ENCODE measurements around the gene RNASE1. TPM values are rescaled to one million over a fixed set of nuclear protein-coding genes. Genes with fewer than 3 reads are reported as not detected.

The RNASE1 gene
- total RNA-seq, 1 donor from 2014 or later, result 148 TPM

GRCh38 chr14:20807304-20808161 lies 4.9 kb upstream of the RNASE1 start:
- DNase-seq, result no peak

- DNase-seq, result no peak
Measured at GRCh38 chr14:20805485-20805884, 2.8 kb upstream of the RNASE1 start.

- DNase-seq, result no peak
Measured at GRCh38 chr14:20803223-20803622, 579 bp upstream of the RNASE1 start.

GRCh38 chr14:20801726-20802125 lies 918 bp downstream of the RNASE1 start:
- no peak for DNase-seq

- no peak for DNase-seq
Measured at GRCh38 chr14:20799892-20800544, 2.6 kb downstream of the RNASE1 start.

GRCh38 chr14:20799456-20799891 lies 3.2 kb downstream of the RNASE1 start:
- no peak for DNase-seq

GRCh38 chr14:20798932-20799331 lies 3.7 kb downstream of the RNASE1 start:
- no peak for DNase-seq

- DNase-seq, result no peak
Measured at GRCh38 chr14:20798318-20798717, 4.3 kb downstream of the RNASE1 start.

- DNase-seq, result no peak
Measured at GRCh38 chr14:20797164-20797563, 5.5 kb downstream of the RNASE1 start.

- no peak for DNase-seq
Measured at GRCh38 chr14:20794644-20795369, 7.8 kb downstream of the RNASE1 start.

GRCh38 chr14:20792556-20792955 lies 10.1 kb downstream of the RNASE1 start:
- DNase-seq, result no peak

GRCh38 chr14:20791597-20791996 lies 11.0 kb downstream of the RNASE1 start:
- no peak for DNase-seq

- no peak for DNase-seq
Measured at GRCh38 chr14:20791187-20791586, 11.5 kb downstream of the RNASE1 start.

- no peak for DNase-seq
Measured at GRCh38 chr14:20790464-20791116, 12.1 kb downstream of the RNASE1 start.

- DNase-seq, result no peak
Measured at GRCh38 chr14:20789230-20789813, 13.3 kb downstream of the RNASE1 start.

GRCh38 chr14:20787025-20787424 lies 15.6 kb downstream of the RNASE1 start:
- DNase-seq, result no peak

GRCh38 chr14:20782280-20782890 lies 20.3 kb downstream of the RNASE1 start:
- no peak for DNase-seq

- DNase-seq, result no peak
Measured at GRCh38 chr14:20781803-20782202, 20.8 kb downstream of the RNASE1 start.

GRCh38 chr14:20775901-20776300 lies 26.7 kb downstream of the RNASE1 start:
- DNase-seq, result no peak

- no peak for DNase-seq
Measured at GRCh38 chr14:20775043-20775442, 27.6 kb downstream of the RNASE1 start.

- DNase-seq, result no peak
Measured at GRCh38 chr14:20774258-20774824, 28.3 kb downstream of the RNASE1 start.
